Heart right ventricle (tissue), 16 donors: ENCODE measurements around the gene TMEM39B. TPM values are rescaled to one million over a fixed set of nuclear protein-coding genes. Genes with fewer than 3 reads are reported as not detected.

ENCODE experiments used
- ATAC-seq, 8 donors: fragments of 200-7000 bp; cut with Tn5 transposase; one replicate each; pipeline ENCODE4 v1.9.1; 2020; ENCODE audit warnings: mild to moderate bottlenecking in 8 of 8, moderate library complexity in 8 of 8, moderate number of reproducible peaks in 1 of 8
- DNase-seq, 2 donors: peaks; one replicate each; pipeline ENCODE4 v3.0.0-alpha.2; 2020
- H3K27ac ChIP-seq, 10 donors: fragments of 200-600 bp; sonication (generic) in 2 of 10; one replicate each; pipeline versions ENCODE4 v1.5.0 to v1.8.0; 2020 to 2022; ENCODE audit warnings: mild to moderate bottlenecking in 3 of 10
- H3K27me3 ChIP-seq, 7 donors: fragments of 200-600 bp; one replicate each; pipeline ENCODE4 v1.8.0; 2021 to 2022; ENCODE audit warnings: mild to moderate bottlenecking in 2 of 7
- H3K36me3 ChIP-seq, 9 donors: fragments of 200-600 bp; sonication (generic) in 1 of 9; one replicate each; pipeline versions ENCODE4 v1.5.0 to v1.8.0; 2020 to 2022; ENCODE audit warnings: mild to moderate bottlenecking in 2 of 9
- H3K4me1 ChIP-seq, 9 donors: fragments of 200-600 bp; sonication (generic) in 1 of 9; one replicate each; pipeline versions ENCODE4 v1.5.0 to v1.8.0; 2020 to 2022; ENCODE audit warnings: mild to moderate bottlenecking in 4 of 9
- H3K4me3 ChIP-seq, 10 donors: fragments of 200-600 bp; sonication (generic) in 2 of 10; one replicate each; pipeline versions ENCODE4 v1.5.0 to v1.8.0; 2020 to 2022; ENCODE audit warnings: mild to moderate bottlenecking in 7 of 10, moderate library complexity in 2 of 10
- H3K9me3 ChIP-seq, 11 donors: fragments of 200-600 bp in 10 of 11; sonication (generic) in 2 of 11; one replicate each; pipeline versions ENCODE4 v1.5.0 to v1.8.0; 2013 to 2022; ENCODE audit warnings: mild to moderate bottlenecking in 2 of 11, control low read depth in 1 of 11, moderate library complexity in 1 of 11
- CTCF ChIP-seq, 9 donors: fragments of 200-600 bp; sonication (generic) in 2 of 9; IDR thresholded peaks; one replicate each; pipeline versions ENCODE4 v1.5.0 to v1.8.0; 2021 to 2022; ENCODE audit warnings: antibody characterized with exemption in 9 of 9, mild to moderate bottlenecking in 5 of 9, moderate library complexity in 1 of 9
- WGBS, 2 donors: extraction: QIAGEN DNeasy Blood & Tissue Kit; methylation state at CpG; one replicate each; pipeline ENCODE4 v1.1.7; 2013; ENCODE audit warnings: inconsistent platforms in 1 of 2; 5-methylcytosine and 5-hydroxymethylcytosine counted together
- intact Hi-C, 10 donors: fragments of 100-400 bp; cut with DNase I; formaldehyde crosslinking; loops; one replicate each; pipeline versions ENCODE4 v1.11.1 to v1.14.2; 2022
- polyA plus RNA-seq, 2 donors: library from polyadenylated mRNA; stranded (reverse); fragments of 200-250 nt; gene quantifications; one replicate each; pipeline ENCODE4 v1.2.3, GENCODE V29; 2013
- total RNA-seq, 10 donors: library from RNA; stranded (reverse); fragmentation: NEBNext Ultra II Directional in 3 of 10; extraction: Animal tissue kit (Norgen Biotek cat#: 25700) in 3 of 10; gene quantifications; one replicate each; pipeline versions ENCODE4 v1.2.1 to v1.2.4, GENCODE V29; 2021 to 2023
- donor health status: Arrhythmogenic right ventricular cardiomyopathy.
- donor health status: ischemic (EF 13 %, LVEDD 7.1; RV severe dilation, severe dysfunction).
- donor health status: healthy with polysubstance abuse.
- donor health status: DM: no; HTN: yes; CAD: no.
- donor health status: DM: no; HTN: no; CAD: no.
- donor health status: ischemic (EF 25% LVEDD 6.9; RV normal size, moderate dysfunction).
- donor health status: ischemic (EF 25% LVEDD 5.7; RV mildly dilated, moderate dysfunction).
- donor health status: healthy.
- donor health status: DM: yes; HTN: yes; CAD: no.
- donor health status: Ischemic cardiomyopathy.
- donor health status: ischemic (EF 35%, LVEDD 5.7; RV mildly dilated, moderate dysfunction).
- donor health status: nonischemic (EF 11% LVEDD 7.7; RV severe dilation, severe dysfunction).
- donor health status: DM: yes; HTN: yes; CAD: no.
- donor health status: PGD.
- donor health status: ischemic (EF 29% LVEDD 5.4; RV normal size, mild dysfunction).
- donor health status: nonischemic (EF 23%, LVEDD 6.1; RV moderate dilation, normal function).

The TMEM39B gene
- total and polyA plus RNA-seq, 12 donors, result 4.8 to 15.5 (median 6.6) TPM

- WGBS, 2 donors, result 50 to 65% methylated on average over 10 of the region's 10 CpGs
- peaks cover 0 to 79% (median 22%) of the 10 kb centered on the region in 9 donors for H3K36me3 ChIP-seq
- peak overlapping the region in 8 of 10 donors; percentile 29 to 73 (median 50) for H3K27ac ChIP-seq
- H3K4me3 ChIP-seq, result no peak overlapping the region
- H3K4me1 ChIP-seq, result peaks cover 0 to 11% (median 5%) of the 10 kb centered on the region in 9 donors
- intact Hi-C loops, result no loop called here
- ATAC-seq, result peak; percentile 53 to 92 (median 84)
- DNase-seq, result peak; percentile 36 to 75
- TF ChIP-seq CTCF (IDR thresholded peaks at IDR 0.05), result no peak
- H3K27me3 ChIP-seq, result no peaks in the 10 kb centered on the region
- H3K9me3 ChIP-seq, result no peaks in the 10 kb centered on the region
Observed at GRCh38 chr1:32100359-32100758, 27.6 kb downstream of the TMEM39B start.

DNA sequence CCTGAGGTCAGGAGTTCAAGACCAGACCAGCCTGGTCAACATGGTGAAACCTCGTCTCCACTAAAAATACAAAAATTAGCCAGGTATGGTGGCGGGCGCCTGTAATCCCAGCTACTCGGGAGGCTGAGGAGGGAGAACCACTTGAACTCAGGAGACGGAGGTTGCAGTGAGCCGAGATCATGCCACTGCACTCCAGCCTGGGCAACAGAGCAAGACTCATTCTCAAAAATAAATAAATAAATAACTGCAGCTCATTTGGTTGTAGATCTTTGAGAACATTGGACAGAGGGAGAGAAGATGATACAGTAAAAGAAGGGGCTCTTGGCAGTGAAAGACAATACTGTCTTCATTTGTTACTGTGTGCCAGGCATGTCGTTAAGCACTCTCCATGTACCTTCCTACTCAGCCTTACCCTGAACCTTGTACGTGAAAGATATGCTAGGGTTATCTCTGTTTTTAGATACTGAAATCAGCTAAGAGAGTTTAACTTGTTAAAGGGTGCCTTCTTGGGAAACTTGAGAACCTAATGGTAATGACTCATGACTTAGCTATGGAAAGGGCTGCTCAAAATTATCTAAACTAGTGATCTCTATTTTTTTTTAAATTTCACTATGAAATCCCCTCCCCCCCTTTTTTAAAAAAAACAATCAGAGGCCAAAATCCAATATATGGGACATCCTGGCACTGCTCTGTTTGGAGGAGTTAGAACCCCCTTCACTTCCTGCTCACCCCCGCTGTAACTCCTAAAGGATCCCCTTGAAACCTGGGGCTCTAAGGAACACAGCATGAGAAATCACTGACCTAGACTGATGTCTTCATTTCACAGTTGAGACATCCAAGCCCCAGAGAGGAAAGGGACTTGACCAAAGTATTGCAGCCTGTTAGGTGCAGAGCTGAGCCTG lies 28.3 kb downstream of the TMEM39B start:
- H3K9me3 ChIP-seq, result no peaks in the 10 kb centered on the region
- ATAC-seq (no peak), DNase-seq (no peak)
- H3K27ac ChIP-seq, result peak overlapping the region in 6 of 10 donors; percentile 3 to 73 (median 41)
- peaks cover 0 to 11% (median 5%) of the 10 kb centered on the region in 9 donors for H3K4me1 ChIP-seq
- WGBS, 2 donors, result 93 to 95% methylated on average over 9 of the region's 9 CpGs
- intact Hi-C loops, result no loop called here
- no peaks in the 10 kb centered on the region for H3K27me3 ChIP-seq
- TF ChIP-seq CTCF (IDR thresholded peaks at IDR 0.05), result no peak
- peaks cover 0 to 72% (median 16%) of the 10 kb centered on the region in 9 donors for H3K36me3 ChIP-seq
- no peak overlapping the region for H3K4me3 ChIP-seq

DNA sequence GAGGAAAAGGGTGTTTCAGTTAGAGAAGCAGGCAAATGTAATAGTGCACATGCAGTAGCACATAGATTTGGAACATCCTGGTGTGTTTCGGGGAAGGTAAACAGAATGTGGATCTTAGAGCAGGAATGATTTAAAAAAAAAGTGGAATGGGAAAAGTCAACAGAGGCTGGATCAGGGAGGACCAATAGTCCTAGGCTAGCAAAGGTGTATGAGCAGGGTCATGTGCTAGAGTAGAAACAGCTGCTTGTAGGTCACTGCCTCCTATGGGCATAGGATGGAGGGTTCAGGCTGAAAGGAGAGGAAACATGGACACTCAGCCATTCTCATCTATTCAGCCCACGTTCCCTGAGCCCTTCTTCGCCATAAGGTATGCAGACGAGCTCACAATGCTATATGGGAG lies 31.4 kb downstream of the TMEM39B start:
- ATAC-seq (no peak), DNase-seq (no peak)
- TF ChIP-seq CTCF (IDR thresholded peaks at IDR 0.05), result no peak
- no peak overlapping the region for H3K27ac ChIP-seq
- peaks cover 0 to 28% (median 14%) of the 10 kb centered on the region in 9 donors for H3K4me1 ChIP-seq
- intact Hi-C loops, result no loop called here
- no peaks in the 10 kb centered on the region for H3K27me3 ChIP-seq
- 83 to 84% methylated on average over 4 of the region's 4 CpGs for WGBS, 2 donors
- no peak overlapping the region for H3K4me3 ChIP-seq
- H3K9me3 ChIP-seq, result no peaks in the 10 kb centered on the region
- peaks cover 0 to 41% (median 0%) of the 10 kb centered on the region in 9 donors for H3K36me3 ChIP-seq

DNA sequence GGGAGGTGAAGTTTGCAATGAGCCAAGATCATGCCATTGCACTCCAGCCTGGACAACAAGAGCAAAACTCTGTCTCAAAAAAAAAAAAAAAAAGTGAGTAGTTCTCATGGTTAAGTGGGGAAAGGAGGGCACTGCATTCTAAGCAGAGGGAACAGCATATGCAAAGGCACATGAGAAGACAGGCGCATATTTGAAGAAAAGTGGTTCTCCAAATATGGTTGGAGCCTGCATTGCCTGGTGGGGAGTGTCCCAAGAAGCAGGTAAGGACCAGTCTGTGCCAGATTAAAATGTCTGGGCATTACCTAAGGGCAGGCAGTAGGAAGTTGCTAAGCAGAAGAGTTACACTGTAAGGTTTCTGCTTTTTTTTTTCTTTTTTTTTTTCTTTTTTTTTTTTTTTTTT lies 32.6 kb downstream of the TMEM39B start:
- H3K36me3 ChIP-seq, result peaks cover 0 to 29% (median 0%) of the 10 kb centered on the region in 9 donors
- intact Hi-C loops, result loop anchor here in 3 of 10 donors (5.0 kb wide), 2 partner anchors 33 to 72 kb away; partner anchors contain the start of genes TMEM39B (in 2 of the 3) and TXLNA (in 1 of the 3)
- no peaks in the 10 kb centered on the region for H3K27me3 ChIP-seq
- H3K4me3 ChIP-seq, result no peak overlapping the region
- 94 to 100% methylated on average over 1 of the region's 1 CpG for WGBS, 2 donors
- ATAC-seq, result no peak
- H3K9me3 ChIP-seq, result no peaks in the 10 kb centered on the region
- DNase-seq, result no peak
- H3K4me1 ChIP-seq, result peaks cover 3 to 38% (median 21%) of the 10 kb centered on the region in 9 donors
- H3K27ac ChIP-seq, result no peak overlapping the region
- no peak for TF ChIP-seq CTCF (IDR thresholded peaks at IDR 0.05)
